Left ventricle myocardium superior (tissue), 1 donor: ENCODE data around the gene ZNF83. TPM values are rescaled to one million over a fixed set of nuclear protein-coding genes. Genes with fewer than 3 reads are reported as not detected.
"Not testable (repeated sequence)": the region's sequence is repeated elsewhere in the genome, so short reads cannot be mapped to it uniquely, and the experiment has no call there.

ENCODE experiments used
- ATAC-seq: fragments of 200-7000 bp; cut with Tn5 transposase; one replicate; pipeline ENCODE4 v1.9.1; 2020; ENCODE audit warnings: mild to moderate bottlenecking, moderate library complexity
- DNase-seq: peaks from one replicate; pipeline ENCODE4 v3.0.0-alpha.2; 2020
- intact Hi-C: fragments of 100-400 bp; cut with micrococcal nuclease; formaldehyde crosslinking; loops from one replicate; pipeline ENCODE4 v1.11.0; 2022
- total RNA-seq: library from RNA; stranded (reverse); fragmentation: NEBNext Ultra II Directional; extraction: Animal tissue kit (Norgen Biotek cat#: 25700); gene quantifications from one replicate; pipeline ENCODE4 v1.2.1, GENCODE V29; 2021
- donor health status: DM: no; HTN: yes; CAD: no; lungs with severe emphysema.

ZNF83 gene
- total RNA-seq, 1 donor from 2014 or later, result 15.8 TPM

- intact Hi-C loops, result no loop called here
- ATAC-seq (no peak), DNase-seq (no peak)
These were observed 10.3 kb upstream of the ZNF83 start for GRCh38 chr19:52648336-52649016.

GRCh38 chr19:52646571-52647217 is 8.5 kb upstream of the ZNF83 start:
- DNase-seq (no peak), ATAC-seq (no peak)
- intact Hi-C loops, result no loop called here

- DNase-seq, result no peak
- ATAC-seq, result no peak
- intact Hi-C loops, result no loop called here
These were observed 2.8 kb upstream of the ZNF83 start for GRCh38 chr19:52640916-52641315.

GRCh38 chr19:52639996-52640395 is 1.8 kb upstream of the ZNF83 start:
- intact Hi-C loops, result no loop called here
- no peak for DNase-seq
- no peak for ATAC-seq

GRCh38 chr19:52638601-52639000 is 446 bp upstream of the ZNF83 start:
- peak; percentile 49 for ATAC-seq
- peak; percentile 51 for DNase-seq
- intact Hi-C loops, result no loop called here

GRCh38 chr19:52635786-52636570 is 2.2 kb downstream of the ZNF83 start:
- ATAC-seq (no peak), DNase-seq (no peak)
- intact Hi-C loops, result no loop called here

- intact Hi-C loops, DNase-seq, ATAC-seq: not testable (repeated sequence)
These were observed 10.7 kb downstream of the ZNF83 start for GRCh38 chr19:52627441-52627840.

GRCh38 chr19:52626915-52627314 is 11.2 kb downstream of the ZNF83 start:
- no peak for ATAC-seq
- intact Hi-C loops, result no loop called here

GRCh38 chr19:52622261-52622660 is 15.9 kb downstream of the ZNF83 start:
- ATAC-seq (no peak), DNase-seq (no peak)
- intact Hi-C loops, result no loop called here

More at GRCh38 chr19:52626915-52627314, 11.2 kb downstream of the ZNF83 start:
- no peak for DNase-seq

GRCh38 chr19:52621376-52621775 is 16.8 kb downstream of the ZNF83 start:
- DNase-seq (no peak), ATAC-seq (no peak)
- intact Hi-C loops, result no loop called here

- ATAC-seq, result no peak
- DNase-seq, result no peak
- intact Hi-C loops, result no loop called here
These were observed 24.8 kb downstream of the ZNF83 start for GRCh38 chr19:52613299-52613906.

GRCh38 chr19:52603558-52604207 is 34.5 kb downstream of the ZNF83 start:
- DNase-seq, result no peak
- ATAC-seq, result no peak
- intact Hi-C loops, result no loop called here

GRCh38 chr19:52602941-52603340 is 35.2 kb downstream of the ZNF83 start:
- intact Hi-C loops, result no loop called here
- ATAC-seq (no peak), DNase-seq (no peak)

GRCh38 chr19:52601974-52602366 is 36.2 kb downstream of the ZNF83 start:
- intact Hi-C loops, DNase-seq: not testable (repeated sequence)
- ATAC-seq, result peak; percentile 50

GRCh38 chr19:52601025-52601973 is 36.9 kb downstream of the ZNF83 start:
- ATAC-seq (peak; percentile 99), DNase-seq (peak; percentile 97)
- intact Hi-C loops, result no loop called here

GRCh38 chr19:52600639-52601024 is 37.5 kb downstream of the ZNF83 start:
- DNase-seq (peak; percentile 38), ATAC-seq (peak; percentile 30)
- intact Hi-C loops, result no loop called here

GRCh38 chr19:52599241-52599640 is 38.9 kb downstream of the ZNF83 start:
- intact Hi-C loops, result no loop called here
- ATAC-seq, result no peak
- no peak for DNase-seq

- intact Hi-C loops, ATAC-seq: not testable (repeated sequence)
These were observed 44.7 kb downstream of the ZNF83 start for GRCh38 chr19:52593441-52593840.

More at GRCh38 chr19:52593441-52593840, 44.7 kb downstream of the ZNF83 start:
- not testable (repeated sequence) for DNase-seq
